ENCODE results near the gene DLG2.

The DLG2 gene

GRCh38 chr11:84091212-84091986 lies 1535.7 kb downstream of the DLG2 start:
- in situ Hi-C loops (cut with HindIII; ENCODE audit: low sequenced_read_pairs): no loop called here

GRCh38 chr11:84089072-84090057 lies 1537.8 kb downstream of the DLG2 start:
- in situ Hi-C loops (cut with HindIII; ENCODE audit: low sequenced_read_pairs): no loop called here

GRCh38 chr11:84071851-84072250 lies 1555.3 kb downstream of the DLG2 start:
- in situ Hi-C loops (cut with HindIII; ENCODE audit: low sequenced_read_pairs): no loop called here

- in situ Hi-C loops (cut with HindIII; ENCODE audit: low sequenced_read_pairs): no loop called here
These were observed 1558.1 kb downstream of the DLG2 start for GRCh38 chr11:84069048-84069447.

- in situ Hi-C loops (cut with HindIII; ENCODE audit: low sequenced_read_pairs): no loop called here
These were observed 1565.4 kb downstream of the DLG2 start for GRCh38 chr11:84061726-84062125.

GRCh38 chr11:84056653-84057376 lies 1570.3 kb downstream of the DLG2 start:
- in situ Hi-C loops (cut with HindIII; ENCODE audit: low sequenced_read_pairs): no loop called here

GRCh38 chr11:84045146-84045545 lies 1582.0 kb downstream of the DLG2 start:
- in situ Hi-C loops (cut with HindIII; ENCODE audit: low sequenced_read_pairs): no loop called here

GRCh38 chr11:84044706-84045105 lies 1582.4 kb downstream of the DLG2 start:
- in situ Hi-C loops (cut with HindIII; ENCODE audit: low sequenced_read_pairs): no loop called here

GRCh38 chr11:84036664-84037194 lies 1590.4 kb downstream of the DLG2 start:
- in situ Hi-C loops (cut with HindIII; ENCODE audit: low sequenced_read_pairs): no loop called here

GRCh38 chr11:84035645-84036044 lies 1591.5 kb downstream of the DLG2 start:
- in situ Hi-C loops (cut with HindIII; ENCODE audit: low sequenced_read_pairs): no loop called here

GRCh38 chr11:84034484-84034883 lies 1592.7 kb downstream of the DLG2 start:
- in situ Hi-C loops (cut with HindIII; ENCODE audit: low sequenced_read_pairs): no loop called here

GRCh38 chr11:84024266-84024665 lies 1602.9 kb downstream of the DLG2 start:
- in situ Hi-C loops (cut with HindIII; ENCODE audit: low sequenced_read_pairs): no loop called here

- in situ Hi-C loops (cut with HindIII; ENCODE audit: low sequenced_read_pairs): no loop called here
These were observed 1604.4 kb downstream of the DLG2 start for GRCh38 chr11:84022695-84023094.

- in situ Hi-C loops (cut with HindIII; ENCODE audit: low sequenced_read_pairs): no loop called here
These were observed 1604.9 kb downstream of the DLG2 start for GRCh38 chr11:84022201-84022600.

- in situ Hi-C loops (cut with HindIII; ENCODE audit: low sequenced_read_pairs): no loop called here
These were observed 1605.9 kb downstream of the DLG2 start for GRCh38 chr11:84021291-84021690.

- in situ Hi-C loops (cut with HindIII; ENCODE audit: low sequenced_read_pairs): no loop called here
These were observed 1607.5 kb downstream of the DLG2 start for GRCh38 chr11:84019571-84020194.

- in situ Hi-C loops (cut with HindIII; ENCODE audit: low sequenced_read_pairs): no loop called here
These were observed 1612.6 kb downstream of the DLG2 start for GRCh38 chr11:84014539-84014938.

- in situ Hi-C loops (cut with HindIII; ENCODE audit: low sequenced_read_pairs): no loop called here
These were observed 1614.8 kb downstream of the DLG2 start for GRCh38 chr11:84012171-84012826.

GRCh38 chr11:84003181-84003580 lies 1624.0 kb downstream of the DLG2 start:
- in situ Hi-C loops (cut with HindIII; ENCODE audit: low sequenced_read_pairs): no loop called here

- in situ Hi-C loops (cut with HindIII; ENCODE audit: low sequenced_read_pairs): no loop called here
These were observed 1628.2 kb downstream of the DLG2 start for GRCh38 chr11:83998921-83999320.

Data from DLD1 (cell line).